Measurements from ENCODE around the gene DMD. TPM values are rescaled to one million over a fixed set of nuclear protein-coding genes. Genes with fewer than 3 reads are reported as not detected.

Gene DMD
- total RNA-seq, 4 donors from 2014 or later, result 18.7 to 69.5 (median 38.5) TPM

DNA sequence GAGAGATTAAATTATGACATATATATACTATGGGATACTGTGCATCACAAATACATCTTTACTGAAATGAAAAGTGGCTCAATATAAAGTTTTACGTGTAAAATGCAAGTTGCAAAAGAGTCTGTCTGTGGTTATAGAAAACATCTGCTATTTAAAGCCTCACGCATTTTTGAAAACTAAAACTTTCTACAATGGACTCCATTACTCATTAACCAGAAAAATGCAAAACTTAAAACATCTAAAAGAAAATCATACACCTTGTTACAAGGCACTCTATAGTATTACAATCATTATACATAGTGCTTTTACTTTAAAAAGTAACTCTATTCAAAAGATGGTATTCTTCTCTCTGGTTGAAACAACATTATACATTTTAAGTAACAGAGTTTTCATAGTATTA lies 755.6 kb downstream of the DMD start:
- no peaks in the 10 kb centered on the region for H3K9me3 ChIP-seq
- no peaks in the 10 kb centered on the region for H3K36me3 ChIP-seq
- no peaks in the 10 kb centered on the region for H3K4me1 ChIP-seq
- no peak overlapping the region for H3K27ac ChIP-seq
- no peaks in the 10 kb centered on the region for H3K27me3 ChIP-seq
- no peak for DNase-seq (ENCODE audit: low spot score in 2 of 2)
- 69% methylated on average over 2 of the region's 2 CpGs for WGBS
- no peak overlapping the region for H3K4me3 ChIP-seq
- TF ChIP-seq EP300 (IDR thresholded peaks at IDR 0.05) (no peak), POLR2AphosphoS5 (IDR thresholded peaks at IDR 0.05) (no peak), POLR2A (IDR thresholded peaks at IDR 0.05) (no peak)
- TF ChIP-seq, protein P1, sequence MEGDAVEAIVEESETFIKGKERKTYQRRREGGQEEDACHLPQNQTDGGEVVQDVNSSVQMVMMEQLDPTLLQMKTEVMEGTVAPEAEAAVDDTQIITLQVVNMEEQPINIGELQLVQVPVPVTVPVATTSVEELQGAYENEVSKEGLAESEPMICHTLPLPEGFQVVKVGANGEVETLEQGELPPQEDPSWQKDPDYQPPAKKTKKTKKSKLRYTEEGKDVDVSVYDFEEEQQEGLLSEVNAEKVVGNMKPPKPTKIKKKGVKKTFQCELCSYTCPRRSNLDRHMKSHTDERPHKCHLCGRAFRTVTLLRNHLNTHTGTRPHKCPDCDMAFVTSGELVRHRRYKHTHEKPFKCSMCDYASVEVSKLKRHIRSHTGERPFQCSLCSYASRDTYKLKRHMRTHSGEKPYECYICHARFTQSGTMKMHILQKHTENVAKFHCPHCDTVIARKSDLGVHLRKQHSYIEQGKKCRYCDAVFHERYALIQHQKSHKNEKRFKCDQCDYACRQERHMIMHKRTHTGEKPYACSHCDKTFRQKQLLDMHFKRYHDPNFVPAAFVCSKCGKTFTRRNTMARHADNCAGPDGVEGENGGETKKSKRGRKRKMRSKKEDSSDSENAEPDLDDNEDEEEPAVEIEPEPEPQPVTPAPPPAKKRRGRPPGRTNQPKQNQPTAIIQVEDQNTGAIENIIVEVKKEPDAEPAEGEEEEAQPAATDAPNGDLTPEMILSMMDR (IDR thresholded peaks at IDR 0.05), result no peak

DNA sequence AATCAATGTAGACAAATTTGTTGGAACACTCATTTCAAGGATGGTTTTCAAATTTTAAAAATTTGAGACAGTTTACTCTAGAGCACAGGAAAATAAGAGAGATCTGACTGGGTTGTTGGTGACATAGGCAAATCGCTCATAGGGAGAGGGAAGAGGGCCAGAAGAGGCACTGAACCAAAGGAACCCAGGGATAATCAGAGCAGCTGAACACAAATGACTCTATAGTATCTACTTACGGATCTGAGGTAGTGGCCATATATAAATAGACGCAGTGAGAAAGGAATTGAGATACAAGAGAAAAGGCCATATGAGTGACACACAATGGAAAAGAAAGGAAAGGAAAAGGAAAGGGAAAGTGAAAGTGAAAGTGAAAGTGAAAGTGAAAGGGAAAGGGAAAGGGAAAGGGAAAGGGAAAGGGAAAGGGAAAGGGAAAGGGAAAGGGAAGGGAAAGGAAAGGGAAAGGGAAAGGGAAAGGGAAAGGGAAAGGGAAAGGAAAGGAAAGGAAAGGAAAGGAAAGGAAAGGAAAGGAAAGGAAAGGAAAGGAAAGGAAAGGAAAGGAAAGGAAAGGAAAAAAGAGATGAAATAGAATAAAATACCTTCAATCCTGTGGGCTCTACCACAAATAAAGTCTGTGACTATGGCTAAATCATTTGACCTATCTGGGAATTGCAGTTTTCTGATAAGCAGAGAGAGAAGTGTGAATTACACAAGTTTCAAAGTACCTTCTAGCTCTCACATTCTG lies 759.2 kb downstream of the DMD start:
- no peak for DNase-seq (ENCODE audit: low spot score in 2 of 2)
- Histone ChIP-seq H3K27me3 (no peaks in the 10 kb centered on the region), H3K27ac (no peak overlapping the region), H3K36me3 (no peaks in the 10 kb centered on the region), H3K4me1 (no peaks in the 10 kb centered on the region), H3K9me3 (no peaks in the 10 kb centered on the region), H3K4me3 (no peak overlapping the region)
- TF ChIP-seq, protein P1 (IDR thresholded peaks at IDR 0.05), result no peak
- TF ChIP-seq EP300 (IDR thresholded peaks at IDR 0.05), result no peak
- no peak for TF ChIP-seq POLR2A (IDR thresholded peaks at IDR 0.05)
- no peak for TF ChIP-seq POLR2AphosphoS5 (IDR thresholded peaks at IDR 0.05)
- 75% methylated on average over 3 of the region's 3 CpGs for WGBS

DNA sequence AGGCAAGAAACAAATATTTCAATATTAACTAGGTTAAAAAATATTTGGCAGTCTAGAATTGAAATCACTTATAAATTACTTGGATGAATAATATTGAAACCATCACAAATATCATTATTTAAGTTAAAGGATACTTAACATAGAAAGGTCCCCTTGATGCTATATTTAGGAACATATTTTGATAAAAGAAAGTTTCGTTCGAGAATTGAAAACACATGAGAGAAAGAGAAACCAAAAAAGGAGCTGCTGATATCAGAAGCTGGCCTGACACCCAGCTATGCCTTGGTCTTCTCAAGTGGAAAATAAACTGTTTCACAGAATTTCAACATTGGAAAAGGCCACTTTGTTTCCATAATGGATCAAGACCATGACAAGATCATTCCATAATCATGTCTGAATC lies 762.4 kb downstream of the DMD start:
- WGBS, result 60% methylated on average over 2 of the region's 2 CpGs
- no peak overlapping the region for H3K27ac ChIP-seq
- no peaks in the 10 kb centered on the region for H3K36me3 ChIP-seq
- no peak overlapping the region for H3K4me3 ChIP-seq
- DNase-seq (ENCODE audit: low spot score in 2 of 2), result no peak
- TF ChIP-seq POLR2A (IDR thresholded peaks at IDR 0.05) (no peak), POLR2AphosphoS5 (IDR thresholded peaks at IDR 0.05) (no peak), EP300 (IDR thresholded peaks at IDR 0.05) (no peak)
- TF ChIP-seq, protein P1 (IDR thresholded peaks at IDR 0.05), result no peak
- no peaks in the 10 kb centered on the region for H3K9me3 ChIP-seq
- H3K27me3 ChIP-seq, result no peaks in the 10 kb centered on the region
- H3K4me1 ChIP-seq, result no peaks in the 10 kb centered on the region

DNA sequence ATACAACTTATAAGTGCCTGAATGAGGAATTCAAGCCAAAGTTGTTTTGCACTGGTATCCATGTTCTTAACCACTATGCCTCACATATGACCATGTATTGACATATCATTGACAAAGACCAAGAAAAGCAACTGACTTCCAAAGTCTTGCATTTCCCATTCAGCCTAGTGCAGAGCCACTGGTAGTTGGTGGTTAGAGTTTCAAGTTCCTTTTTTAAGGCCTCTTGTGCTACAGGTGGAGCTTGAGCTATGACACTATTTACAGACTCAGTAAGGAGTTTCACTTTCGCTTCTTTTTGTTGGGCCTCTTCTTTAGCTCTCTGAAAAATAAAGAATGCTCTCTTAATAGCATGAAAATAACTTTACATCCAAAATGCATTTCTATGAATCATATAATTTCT lies 763.0 kb downstream of the DMD start:
- H3K27ac ChIP-seq, result no peak overlapping the region
- no peak overlapping the region for H3K4me3 ChIP-seq
- H3K36me3 ChIP-seq, result no peaks in the 10 kb centered on the region
- H3K4me1 ChIP-seq, result no peaks in the 10 kb centered on the region
- H3K9me3 ChIP-seq, result no peaks in the 10 kb centered on the region
- H3K27me3 ChIP-seq, result no peaks in the 10 kb centered on the region
- TF ChIP-seq EP300 (IDR thresholded peaks at IDR 0.05), result no peak
- no peak for TF ChIP-seq POLR2AphosphoS5 (IDR thresholded peaks at IDR 0.05)
- TF ChIP-seq, protein P1 (IDR thresholded peaks at IDR 0.05), result no peak
- no peak for TF ChIP-seq POLR2A (IDR thresholded peaks at IDR 0.05)
- WGBS, result 66% methylated on average over 1 of the region's 1 CpG
- no peak for DNase-seq (ENCODE audit: low spot score in 2 of 2)

DNA sequence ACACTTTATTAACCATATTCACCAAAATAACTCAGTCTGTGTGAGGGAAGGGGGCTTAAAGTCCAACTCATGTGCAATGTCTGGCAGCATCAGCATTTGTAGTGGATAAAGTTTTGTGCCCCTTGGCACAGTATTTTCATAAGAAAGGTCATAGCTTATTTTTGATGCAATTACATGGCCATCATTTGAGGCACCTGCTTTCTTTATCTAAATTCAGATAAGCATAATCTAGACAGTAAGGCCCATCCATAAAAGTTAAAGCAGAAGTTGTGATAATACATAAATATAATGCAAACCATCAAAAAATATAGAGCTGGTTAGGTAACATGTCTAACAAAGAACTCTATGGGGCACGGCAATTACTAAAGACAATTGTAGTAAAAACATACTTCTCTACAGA lies 763.7 kb downstream of the DMD start:
- TF ChIP-seq EP300 (IDR thresholded peaks at IDR 0.05) (no peak), POLR2A (IDR thresholded peaks at IDR 0.05) (no peak), POLR2AphosphoS5 (IDR thresholded peaks at IDR 0.05) (no peak)
- TF ChIP-seq, protein P1 (IDR thresholded peaks at IDR 0.05), result no peak
- Histone ChIP-seq H3K27ac (no peak overlapping the region), H3K36me3 (no peaks in the 10 kb centered on the region), H3K9me3 (no peaks in the 10 kb centered on the region), H3K4me1 (no peaks in the 10 kb centered on the region), H3K27me3 (no peaks in the 10 kb centered on the region), H3K4me3 (no peak overlapping the region)
- WGBS, result 93% methylated on average over 1 of the region's 1 CpG
- no peak for DNase-seq (ENCODE audit: low spot score in 2 of 2)
